OCI-LY1 (cell line): ENCODE measurements around the gene KCNH4.

Source experiments
- H2AFZ ChIP-seq: fragments of 200-600 bp; sonication (generic), shearing (Covaris generic); 2 replicates; pipeline ENCODE4 v1.6.0; 2014; ENCODE audit warnings: antibody characterized with exemption, mild to moderate bottlenecking, low read length
- H3F3A ChIP-seq: fragments of 200-600 bp; sonication (generic), shearing (Covaris generic); 2 replicates; pipeline ENCODE4 v1.6.0; 2014; ENCODE audit warnings: mild to moderate bottlenecking, antibody characterized with exemption, low read length, moderate library complexity; ENCODE audit not compliant: insufficient read depth
- H3K27ac ChIP-seq: fragments of 200-600 bp; sonication (generic); 2 replicates; pipeline ENCODE4 v1.5.1; 2014; ENCODE audit warnings: low read length, mixed run types, mild to moderate bottlenecking, low read depth; ENCODE audit not compliant: poor library complexity, severe bottlenecking
- H3K27me3 ChIP-seq: fragments of 200-600 bp; sonication (generic); 2 replicates; pipeline ENCODE4 v1.6.0; 2014; ENCODE audit warnings: antibody characterized with exemption, mild to moderate bottlenecking, low read length, moderate library complexity; ENCODE audit not compliant: insufficient read depth
- H3K36me3 ChIP-seq: fragments of 200-600 bp; sonication (generic); 2 replicates; pipeline ENCODE4 v1.6.1; 2014; ENCODE audit warnings: mild to moderate bottlenecking, antibody characterized with exemption, low read length, moderate library complexity, mixed read lengths; ENCODE audit not compliant: insufficient read depth
- H3K4me1 ChIP-seq: fragments of 200-600 bp; sonication (generic); 2 replicates; pipeline ENCODE4 v1.5.1; 2014; ENCODE audit warnings: mild to moderate bottlenecking, low read length, moderate library complexity; ENCODE audit not compliant: insufficient read depth, severe bottlenecking
- H3K4me2 ChIP-seq: fragments of 200-600 bp; sonication (generic), shearing (Covaris generic); 2 replicates; pipeline ENCODE4 v1.6.1; 2014; ENCODE audit warnings: low read length
- H3K4me3 ChIP-seq: fragments of 200-600 bp; sonication (generic); 2 replicates; pipeline ENCODE4 v1.5.1; 2014; ENCODE audit warnings: low read length, low read depth, mild to moderate bottlenecking, mixed read lengths; ENCODE audit not compliant: poor library complexity, severe bottlenecking
- H3K79me2 ChIP-seq: fragments of 200-600 bp; shearing (Covaris generic); 2 replicates; pipeline ENCODE4 v1.6.1; 2016; ENCODE audit warnings: mixed run types, low read length, mixed read lengths; ENCODE audit not compliant: insufficient read depth
- H3K9ac ChIP-seq: fragments of 200-600 bp; sonication (generic), shearing (Covaris generic); 2 replicates; pipeline ENCODE4 v1.6.1; 2014; ENCODE audit warnings: mild to moderate bottlenecking, low read length, mixed read lengths
- H3K9me2 ChIP-seq: fragments of 200-600 bp; sonication (generic), shearing (Covaris generic); 2 replicates; pipeline ENCODE4 v1.6.1; 2014; ENCODE audit warnings: low read depth, mild to moderate bottlenecking, low read length, mixed read lengths
- H3K9me3 ChIP-seq: fragments of 200-600 bp; shearing (Covaris generic); 2 replicates; pipeline ENCODE4 v1.6.1; 2014; ENCODE audit warnings: low read length, mixed read lengths
- H4K20me1 ChIP-seq: fragments of 200-600 bp; sonication (generic), shearing (Covaris generic); 2 replicates; pipeline ENCODE4 v1.6.0; 2016; ENCODE audit warnings: mild to moderate bottlenecking, low read length; ENCODE audit not compliant: insufficient read depth
- EZH2 ChIP-seq: fragments of 200-600 bp; sonication (generic), shearing (Covaris generic); IDR thresholded peaks from 2 replicates; pipeline ENCODE4 v1.8.0; 2017; ENCODE audit warnings: borderline replicate concordance, mixed run types, mild to moderate bottlenecking, antibody characterized with exemption, low read length, moderate library complexity, mixed read lengths
- TF ChIP-seq, protein P1 (sequence below): fragments of 200-600 bp; sonication (generic), shearing (Covaris generic); IDR thresholded peaks from 2 replicates; pipeline ENCODE4 v1.5.1; 2017; ENCODE audit warnings: mild to moderate bottlenecking, antibody characterized with exemption, low read length, moderate library complexity, mixed read lengths

Gene KCNH4

DNA sequence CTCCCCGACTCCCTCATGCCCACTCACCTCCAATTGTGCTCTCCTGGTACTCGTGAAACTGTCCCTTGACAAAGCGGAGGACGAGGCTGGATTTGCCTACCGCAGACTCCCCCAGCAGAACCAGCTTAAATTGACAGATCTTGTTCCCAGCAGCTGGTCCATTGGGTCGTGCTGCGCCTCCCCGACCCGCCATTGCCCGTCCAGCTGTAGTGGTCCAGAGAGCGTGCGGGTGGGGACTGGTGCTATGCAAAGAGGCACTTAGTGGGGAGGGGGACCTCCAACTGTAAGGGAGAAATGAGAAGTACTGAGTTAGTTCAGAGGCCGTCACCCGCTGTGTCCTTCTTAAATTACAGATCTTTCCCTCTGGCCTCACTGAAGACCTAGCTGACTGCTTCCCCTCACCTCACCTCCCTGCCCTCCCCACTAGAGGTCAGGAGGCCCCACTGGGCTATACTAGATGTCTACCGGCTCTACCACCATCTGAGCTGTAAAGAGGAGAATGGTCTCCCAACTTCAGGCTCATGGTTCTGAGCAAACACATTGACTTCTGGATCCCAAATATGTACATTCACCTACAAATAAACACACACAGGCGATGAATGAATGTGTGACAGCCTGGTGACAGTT, 50.5 kb downstream of the KCNH4 start:
- Histone ChIP-seq H4K20me1 (no peaks in the 10 kb centered on the region), H3K9ac (no peak overlapping the region), H3K4me2 (no peak overlapping the region), H3K4me1 (peaks cover 49% of the 10 kb centered on the region), H3K27me3 (no peaks in the 10 kb centered on the region), H3K27ac (peak overlapping the region; percentile 98), H3K36me3 (peaks cover 47% of the 10 kb centered on the region), H2AFZ (no peak overlapping the region), H3K4me3 (no peak overlapping the region), H3K9me2 (no peaks in the 10 kb centered on the region), H3F3A (peaks cover 24% of the 10 kb centered on the region; the same call in 1 of the 2 replicates), H3K9me3 (no peaks in the 10 kb centered on the region), H3K79me2 (peaks cover 10% of the 10 kb centered on the region)
- TF ChIP-seq EZH2 = no peak
- TF ChIP-seq, protein P1, sequence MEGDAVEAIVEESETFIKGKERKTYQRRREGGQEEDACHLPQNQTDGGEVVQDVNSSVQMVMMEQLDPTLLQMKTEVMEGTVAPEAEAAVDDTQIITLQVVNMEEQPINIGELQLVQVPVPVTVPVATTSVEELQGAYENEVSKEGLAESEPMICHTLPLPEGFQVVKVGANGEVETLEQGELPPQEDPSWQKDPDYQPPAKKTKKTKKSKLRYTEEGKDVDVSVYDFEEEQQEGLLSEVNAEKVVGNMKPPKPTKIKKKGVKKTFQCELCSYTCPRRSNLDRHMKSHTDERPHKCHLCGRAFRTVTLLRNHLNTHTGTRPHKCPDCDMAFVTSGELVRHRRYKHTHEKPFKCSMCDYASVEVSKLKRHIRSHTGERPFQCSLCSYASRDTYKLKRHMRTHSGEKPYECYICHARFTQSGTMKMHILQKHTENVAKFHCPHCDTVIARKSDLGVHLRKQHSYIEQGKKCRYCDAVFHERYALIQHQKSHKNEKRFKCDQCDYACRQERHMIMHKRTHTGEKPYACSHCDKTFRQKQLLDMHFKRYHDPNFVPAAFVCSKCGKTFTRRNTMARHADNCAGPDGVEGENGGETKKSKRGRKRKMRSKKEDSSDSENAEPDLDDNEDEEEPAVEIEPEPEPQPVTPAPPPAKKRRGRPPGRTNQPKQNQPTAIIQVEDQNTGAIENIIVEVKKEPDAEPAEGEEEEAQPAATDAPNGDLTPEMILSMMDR = peak; percentile 38; the same call in 1 of the 2 replicates

GRCh38 chr17:42129109-42129837, 51.7 kb downstream of the KCNH4 start:
- H3K27ac ChIP-seq = no peak overlapping the region
- no peaks in the 10 kb centered on the region for H3K9me2 ChIP-seq
- H3K27me3 ChIP-seq = no peaks in the 10 kb centered on the region
- H3F3A ChIP-seq = peaks cover 19% of the 10 kb centered on the region; the same call in 1 of the 2 replicates
- no peak overlapping the region for H3K4me3 ChIP-seq
- H3K4me2 ChIP-seq = no peak overlapping the region
- H4K20me1 ChIP-seq = no peaks in the 10 kb centered on the region
- TF ChIP-seq EZH2 = no peak
- TF ChIP-seq, protein P1 = no peak
- peaks cover 10% of the 10 kb centered on the region for H3K79me2 ChIP-seq
- peaks cover 37% of the 10 kb centered on the region for H3K4me1 ChIP-seq
- H3K36me3 ChIP-seq = peaks cover 54% of the 10 kb centered on the region
- no peak overlapping the region for H3K9ac ChIP-seq
- no peak overlapping the region for H2AFZ ChIP-seq
- H3K9me3 ChIP-seq = no peaks in the 10 kb centered on the region

- peaks cover 19% of the 10 kb centered on the region for H3K4me1 ChIP-seq
- no peak overlapping the region for H3K4me2 ChIP-seq
- H4K20me1 ChIP-seq = no peaks in the 10 kb centered on the region
- peaks cover 10% of the 10 kb centered on the region for H3K79me2 ChIP-seq
- H3K4me3 ChIP-seq = no peak overlapping the region
- H3K36me3 ChIP-seq = peaks cover 56% of the 10 kb centered on the region
- H3K27ac ChIP-seq = no peak overlapping the region
- no peaks in the 10 kb centered on the region for H3K9me2 ChIP-seq
- no peak overlapping the region for H3K9ac ChIP-seq
- no peak for TF ChIP-seq EZH2
- TF ChIP-seq, protein P1 = no peak
- no peaks in the 10 kb centered on the region for H3K27me3 ChIP-seq
- no peak overlapping the region for H2AFZ ChIP-seq
- 0 out of 2 replicates have a peak, but pooled peaks cover 4% of the 10 kb centered on the region for H3F3A ChIP-seq
- H3K9me3 ChIP-seq = no peaks in the 10 kb centered on the region
Observed at GRCh38 chr17:42127414-42127813, 53.5 kb downstream of the KCNH4 start.
